Upper lobe of right lung (tissue), 1 donor: ENCODE data around the gene ALDH3B1. TPM values are rescaled to one million over a fixed set of nuclear protein-coding genes. Genes with fewer than 3 reads are reported as not detected.

ENCODE experiments used
- ATAC-seq: fragments of 200-7000 bp; cut with Tn5 transposase; one replicate; pipeline ENCODE4 v1.9.1; 2020; ENCODE audit warnings: mild to moderate bottlenecking, moderate library complexity
- DNase-seq: peaks from one replicate; pipeline ENCODE4 v3.0.0-alpha.2; 2020
- H3K27ac ChIP-seq: fragments of 200-600 bp; one replicate; pipeline ENCODE4 v1.8.0; 2022
- H3K27me3 ChIP-seq: fragments of 200-600 bp; one replicate; pipeline ENCODE4 v1.8.0; 2022; ENCODE audit warnings: mild to moderate bottlenecking
- H3K36me3 ChIP-seq: fragments of 200-600 bp; one replicate; pipeline ENCODE4 v1.8.0; 2022
- H3K4me1 ChIP-seq: fragments of 200-600 bp; one replicate; pipeline ENCODE4 v1.8.0; 2022
- H3K4me3 ChIP-seq: fragments of 200-600 bp; one replicate; pipeline ENCODE4 v1.8.0; 2022; ENCODE audit warnings: mild to moderate bottlenecking
- H3K9me3 ChIP-seq: fragments of 200-600 bp; one replicate; pipeline ENCODE4 v1.8.0; 2022
- CTCF ChIP-seq: fragments of 200-600 bp; IDR thresholded peaks from one replicate; pipeline ENCODE4 v1.8.0; 2022; ENCODE audit warnings: antibody characterized with exemption
- intact Hi-C: fragments of 100-400 bp; cut with DNase I; formaldehyde crosslinking; loops from one replicate; pipeline ENCODE4 v1.11.0; 2022
- total RNA-seq: library from RNA; stranded (reverse); fragmentation: NEBNext Ultra II Directional; extraction: Animal tissue kit (Norgen Biotek cat#: 25700); gene quantifications from one replicate; pipeline ENCODE4 v1.2.1, GENCODE V29; 2021
- donor health status: DM: no; HTN: yes; CAD: no; lungs with severe emphysema.

Gene ALDH3B1
- total RNA-seq, 1 donor from 2014 or later, result 95.9 TPM

GRCh38 chr11:68006606-68007166 lies 3.4 kb upstream of the ALDH3B1 start:
- TF ChIP-seq CTCF, result no peak
- DNase-seq, result no peak
- ATAC-seq, result no peak
- Histone ChIP-seq H3K4me3 (no peak overlapping the region), H3K9me3 (no peaks in the 10 kb centered on the region), H3K27ac (no peak overlapping the region), H3K4me1 (peaks cover 31% of the 10 kb centered on the region), H3K36me3 (no peaks in the 10 kb centered on the region), H3K27me3 (no peaks in the 10 kb centered on the region)
- intact Hi-C loops, result no loop called here

- no peak for ATAC-seq
These were observed 2.4 kb upstream of the ALDH3B1 start for GRCh38 chr11:68007498-68008380.

GRCh38 chr11:68008381-68009337 lies 1.5 kb upstream of the ALDH3B1 start:
- no peak for TF ChIP-seq CTCF
- no peak overlapping the region for H3K4me3 ChIP-seq

More at GRCh38 chr11:68007498-68008380, 2.4 kb upstream of the ALDH3B1 start:
- no peak for TF ChIP-seq CTCF
- Histone ChIP-seq H3K27ac (peak overlapping the region; percentile 91), H3K9me3 (no peaks in the 10 kb centered on the region), H3K36me3 (no peaks in the 10 kb centered on the region), H3K4me3 (no peak overlapping the region), H3K4me1 (peaks cover 41% of the 10 kb centered on the region), H3K27me3 (no peaks in the 10 kb centered on the region)
- intact Hi-C loops, result no loop called here
- no peak for DNase-seq

GRCh38 chr11:68009391-68010089 lies 587 bp upstream of the ALDH3B1 start:
- peak overlapping the region; percentile 53 for H3K4me3 ChIP-seq
- intact Hi-C loops, result no loop called here
- DNase-seq, result peak; percentile 48
- H3K36me3 ChIP-seq, result no peaks in the 10 kb centered on the region
- peaks cover 52% of the 10 kb centered on the region for H3K4me1 ChIP-seq
- H3K27me3 ChIP-seq, result no peaks in the 10 kb centered on the region
- H3K9me3 ChIP-seq, result no peaks in the 10 kb centered on the region
- TF ChIP-seq CTCF, result peak; percentile 10
- no peak for ATAC-seq
- H3K27ac ChIP-seq, result peak overlapping the region; percentile 91

More at GRCh38 chr11:68008381-68009337, 1.5 kb upstream of the ALDH3B1 start:
- Histone ChIP-seq H3K27me3 (no peaks in the 10 kb centered on the region), H3K9me3 (no peaks in the 10 kb centered on the region), H3K36me3 (no peaks in the 10 kb centered on the region), H3K4me1 (peaks cover 47% of the 10 kb centered on the region), H3K27ac (peak overlapping the region; percentile 91)
- intact Hi-C loops, result no loop called here
- peak; percentile 1 for ATAC-seq
- peak; percentile 74 for DNase-seq
